Mammary epithelial cell (primary cell): ENCODE measurements around the gene LDLRAD4.

Source experiments
- EZH2 ChIP-seq: IDR thresholded peaks from 2 replicates; pipeline ENCODE4 v1.6.1; 2012; ENCODE audit warnings: low read length, inconsistent platforms, borderline replicate concordance
- TF ChIP-seq, protein P1 (sequence below), 2 donors: IDR thresholded peaks in 1 of 2; conservative IDR thresholded peaks in 1 of 2; 2 replicates each; pipeline ENCODE4 v1.5.1; 2011 to 2012; ENCODE audit warnings: inconsistent platforms in 2 of 2, low read length in 2 of 2, mild to moderate bottlenecking in 2 of 2, control low read depth in 1 of 2, low read depth in 1 of 2; ENCODE audit not compliant: insufficient read depth in 1 of 2; ENCODE audit errors: extremely low read depth in 1 of 2

DNA sequence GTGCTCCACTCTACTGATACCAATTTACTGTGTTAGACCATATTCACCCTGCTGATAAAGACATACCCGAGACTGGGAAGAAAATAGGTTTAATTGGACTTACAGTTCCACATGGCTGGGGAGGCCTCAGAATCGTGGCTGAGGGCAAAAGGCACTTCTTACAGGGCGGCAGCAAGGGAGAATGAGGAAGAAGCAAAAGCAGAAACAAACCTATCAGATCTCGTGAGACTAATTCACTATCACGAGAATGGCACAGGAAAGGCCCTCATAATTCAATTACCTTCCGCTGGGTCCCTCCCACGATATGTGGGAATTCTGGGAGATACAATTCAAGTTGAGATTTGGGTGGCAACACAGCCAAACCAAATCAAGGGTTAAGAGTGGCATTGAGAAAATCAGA, 65.2 kb downstream of the LDLRAD4 start:
- TF ChIP-seq, protein P1, sequence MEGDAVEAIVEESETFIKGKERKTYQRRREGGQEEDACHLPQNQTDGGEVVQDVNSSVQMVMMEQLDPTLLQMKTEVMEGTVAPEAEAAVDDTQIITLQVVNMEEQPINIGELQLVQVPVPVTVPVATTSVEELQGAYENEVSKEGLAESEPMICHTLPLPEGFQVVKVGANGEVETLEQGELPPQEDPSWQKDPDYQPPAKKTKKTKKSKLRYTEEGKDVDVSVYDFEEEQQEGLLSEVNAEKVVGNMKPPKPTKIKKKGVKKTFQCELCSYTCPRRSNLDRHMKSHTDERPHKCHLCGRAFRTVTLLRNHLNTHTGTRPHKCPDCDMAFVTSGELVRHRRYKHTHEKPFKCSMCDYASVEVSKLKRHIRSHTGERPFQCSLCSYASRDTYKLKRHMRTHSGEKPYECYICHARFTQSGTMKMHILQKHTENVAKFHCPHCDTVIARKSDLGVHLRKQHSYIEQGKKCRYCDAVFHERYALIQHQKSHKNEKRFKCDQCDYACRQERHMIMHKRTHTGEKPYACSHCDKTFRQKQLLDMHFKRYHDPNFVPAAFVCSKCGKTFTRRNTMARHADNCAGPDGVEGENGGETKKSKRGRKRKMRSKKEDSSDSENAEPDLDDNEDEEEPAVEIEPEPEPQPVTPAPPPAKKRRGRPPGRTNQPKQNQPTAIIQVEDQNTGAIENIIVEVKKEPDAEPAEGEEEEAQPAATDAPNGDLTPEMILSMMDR (conservative IDR thresholded peaks at IDR 0.05 in 1 of 2, IDR thresholded peaks at IDR 0.05 in 1 of 2; ENCODE audit: extremely low read depth in 1 of 2, insufficient read depth in 1 of 2, low read depth in 1 of 2, low read length in 2 of 2) = no peak
- TF ChIP-seq EZH2 = no peak
